ENCODE data around the gene PEX5L. TPM values are rescaled to one million over a fixed set of nuclear protein-coding genes. Genes with fewer than 3 reads are reported as not detected.

The PEX5L gene
- total and polyA plus RNA-seq, 2 experiments from 2014 or later = 0.13 to 0.63 TPM

DNA sequence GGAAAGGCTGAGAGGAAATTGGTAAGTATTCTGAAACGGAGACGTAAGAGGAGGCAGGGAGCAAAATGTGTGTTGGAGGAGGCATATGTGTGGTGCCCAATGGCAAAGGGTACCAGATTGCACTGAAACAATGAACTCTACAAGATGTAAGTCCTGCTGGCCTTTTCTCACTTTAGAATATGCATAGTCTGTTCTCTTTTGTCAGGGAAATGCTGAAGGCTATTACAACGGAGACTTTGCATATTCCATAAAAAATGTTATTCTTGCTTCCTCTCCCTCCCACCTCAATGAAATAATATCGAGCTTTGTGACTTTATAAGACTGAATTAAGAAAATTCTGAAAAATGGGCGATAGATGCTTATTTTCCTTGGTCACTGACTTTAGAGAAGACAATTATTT lies 85.9 kb downstream of the PEX5L start:
- H3K9me3 ChIP-seq (ENCODE audit: low read depth) = no peaks in the 10 kb centered on the region
- no peaks in the 10 kb centered on the region for H3K36me3 ChIP-seq (replicated peaks; ENCODE audit: insufficient read depth, low read depth)
- H4K20me1 ChIP-seq (ENCODE audit: insufficient read depth, poor library complexity, severe bottlenecking) = no peaks in the 10 kb centered on the region
- no peaks in the 10 kb centered on the region for H3K4me1 ChIP-seq (ENCODE audit: insufficient read depth)
- no peak overlapping the region for H2AFZ ChIP-seq
- H3K4me3 ChIP-seq = no peak overlapping the region
- no peaks in the 10 kb centered on the region for H3K79me2 ChIP-seq
- H3K27ac ChIP-seq = no peak overlapping the region
- DNase-seq (ENCODE audit: low spot score) = no peak
- no peaks in the 10 kb centered on the region for H3K27me3 ChIP-seq
- 79% methylated on average over 5 of the region's 5 CpGs for WGBS (ENCODE audit: low lambda C conversion rate, missing lambda C conversion rate)
- TF ChIP-seq EZH2 (IDR thresholded peaks at IDR 0.05; ENCODE audit: borderline replicate concordance) (no peak), CTCF (IDR thresholded peaks at IDR 0.05; ENCODE audit: poor library complexity) (no peak), EZH2phosphoT487 (IDR thresholded peaks at IDR 0.05; ENCODE audit: low read depth, severe bottlenecking, unreplicated experiment) (no peak)
- no peak overlapping the region for H3K4me2 ChIP-seq
- H3K9me2 ChIP-seq (replicated peaks; ENCODE audit: insufficient read depth) = no peaks in the 10 kb centered on the region

- H3K4me1 ChIP-seq (ENCODE audit: insufficient read depth) = no peaks in the 10 kb centered on the region
- H2AFZ ChIP-seq = no peak overlapping the region
- H3K4me2 ChIP-seq = no peak overlapping the region
- WGBS (ENCODE audit: low lambda C conversion rate, missing lambda C conversion rate) = 88% methylated on average over 2 of the region's 2 CpGs
- H3K9me2 ChIP-seq (replicated peaks; ENCODE audit: insufficient read depth) = no peaks in the 10 kb centered on the region
- no peak for TF ChIP-seq EZH2phosphoT487 (IDR thresholded peaks at IDR 0.05; ENCODE audit: low read depth, severe bottlenecking, unreplicated experiment)
- TF ChIP-seq CTCF (IDR thresholded peaks at IDR 0.05; ENCODE audit: poor library complexity) = no peak
- TF ChIP-seq EZH2 (IDR thresholded peaks at IDR 0.05; ENCODE audit: borderline replicate concordance) = no peak
- peaks cover 1% of the 10 kb centered on the region for H3K27me3 ChIP-seq
- H3K79me2 ChIP-seq = no peaks in the 10 kb centered on the region
- H3K9me3 ChIP-seq (ENCODE audit: low read depth) = no peaks in the 10 kb centered on the region
- DNase-seq (ENCODE audit: low spot score) = no peak
- no peaks in the 10 kb centered on the region for H3K36me3 ChIP-seq (replicated peaks; ENCODE audit: insufficient read depth, low read depth)
- no peak overlapping the region for H3K4me3 ChIP-seq
- no peak overlapping the region for H3K27ac ChIP-seq
- H4K20me1 ChIP-seq (ENCODE audit: insufficient read depth, poor library complexity, severe bottlenecking) = no peaks in the 10 kb centered on the region
Measured at GRCh38 chr3:179949869-179950268, 86.9 kb downstream of the PEX5L start.

GRCh38 chr3:179949412-179949811 lies 87.3 kb downstream of the PEX5L start:
- no peak overlapping the region for H2AFZ ChIP-seq
- peaks cover 4% of the 10 kb centered on the region for H3K27me3 ChIP-seq
- 56% methylated on average over 1 of the region's 1 CpG for WGBS (ENCODE audit: low lambda C conversion rate, missing lambda C conversion rate)

DNA sequence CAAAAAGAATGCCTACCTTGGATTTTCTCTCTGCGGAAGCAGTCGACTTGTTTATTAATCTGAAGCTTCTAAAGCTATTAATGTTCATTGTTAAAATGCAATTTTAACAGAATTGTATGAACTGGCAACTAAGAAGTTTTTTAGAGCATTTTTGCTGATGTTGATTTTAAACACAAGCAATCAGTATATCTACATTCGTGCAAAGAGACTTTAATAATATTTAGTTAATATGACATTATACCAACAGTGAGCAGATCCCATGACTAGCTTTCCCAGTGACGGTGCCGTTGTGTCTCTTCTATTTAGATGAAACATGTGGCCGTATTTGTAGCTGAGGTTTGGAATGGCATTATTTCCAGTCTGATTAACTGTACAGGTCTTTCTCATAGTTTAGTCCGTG lies 88.0 kb downstream of the PEX5L start:
- H3K4me1 ChIP-seq (ENCODE audit: insufficient read depth) = no peaks in the 10 kb centered on the region
- no peaks in the 10 kb centered on the region for H3K79me2 ChIP-seq
- H3K4me3 ChIP-seq = no peak overlapping the region
- no peaks in the 10 kb centered on the region for H3K9me2 ChIP-seq (replicated peaks; ENCODE audit: insufficient read depth)
- WGBS (ENCODE audit: low lambda C conversion rate, missing lambda C conversion rate) = 64% methylated on average over 7 of the region's 7 CpGs
- no peak overlapping the region for H2AFZ ChIP-seq
- H3K4me2 ChIP-seq = no peak overlapping the region
- no peaks in the 10 kb centered on the region for H3K36me3 ChIP-seq (replicated peaks; ENCODE audit: insufficient read depth, low read depth)
- DNase-seq (ENCODE audit: low spot score) = no peak
- H3K9me3 ChIP-seq (ENCODE audit: low read depth) = no peaks in the 10 kb centered on the region
- no peak for TF ChIP-seq EZH2 (IDR thresholded peaks at IDR 0.05; ENCODE audit: borderline replicate concordance)
- TF ChIP-seq CTCF (IDR thresholded peaks at IDR 0.05; ENCODE audit: poor library complexity) = no peak
- no peak for TF ChIP-seq EZH2phosphoT487 (IDR thresholded peaks at IDR 0.05; ENCODE audit: low read depth, severe bottlenecking, unreplicated experiment)
- H3K27me3 ChIP-seq = peaks cover 4% of the 10 kb centered on the region
- H4K20me1 ChIP-seq (ENCODE audit: insufficient read depth, poor library complexity, severe bottlenecking) = no peaks in the 10 kb centered on the region
- no peak overlapping the region for H3K27ac ChIP-seq

More at GRCh38 chr3:179949412-179949811, 87.3 kb downstream of the PEX5L start:
- Histone ChIP-seq H3K4me3 (no peak overlapping the region), H3K4me1 (ENCODE audit: insufficient read depth) (no peaks in the 10 kb centered on the region), H3K9me2 (replicated peaks; ENCODE audit: insufficient read depth) (no peaks in the 10 kb centered on the region), H3K9me3 (ENCODE audit: low read depth) (no peaks in the 10 kb centered on the region), H4K20me1 (ENCODE audit: insufficient read depth, poor library complexity, severe bottlenecking) (no peaks in the 10 kb centered on the region), H3K27ac (no peak overlapping the region), H3K36me3 (replicated peaks; ENCODE audit: insufficient read depth, low read depth) (no peaks in the 10 kb centered on the region), H3K4me2 (no peak overlapping the region), H3K79me2 (no peaks in the 10 kb centered on the region)
- DNase-seq (ENCODE audit: low spot score) = no peak
- TF ChIP-seq EZH2 (IDR thresholded peaks at IDR 0.05; ENCODE audit: borderline replicate concordance) = no peak
- peak; percentile 53 for TF ChIP-seq EZH2phosphoT487 (IDR thresholded peaks at IDR 0.05; ENCODE audit: low read depth, severe bottlenecking, unreplicated experiment)
